HL-60/S4 treated with retinoic acid at 250 ng/mL for 4 days and 3 days (cell line): ENCODE data around the gene FAM53A.
"Not testable (repeated sequence)": the region's sequence is repeated elsewhere in the genome, so short reads cannot be mapped to it uniquely, and the experiment has no call there.

ENCODE experiments used
- in situ Hi-C: fragments of 300-500 bp; cut with MboI; formaldehyde crosslinking; loops from 2 replicates; pipeline ENCODE4 v1.7.0; 2022; ENCODE audit warnings: low sequenced_read_pairs

FAM53A gene

DNA sequence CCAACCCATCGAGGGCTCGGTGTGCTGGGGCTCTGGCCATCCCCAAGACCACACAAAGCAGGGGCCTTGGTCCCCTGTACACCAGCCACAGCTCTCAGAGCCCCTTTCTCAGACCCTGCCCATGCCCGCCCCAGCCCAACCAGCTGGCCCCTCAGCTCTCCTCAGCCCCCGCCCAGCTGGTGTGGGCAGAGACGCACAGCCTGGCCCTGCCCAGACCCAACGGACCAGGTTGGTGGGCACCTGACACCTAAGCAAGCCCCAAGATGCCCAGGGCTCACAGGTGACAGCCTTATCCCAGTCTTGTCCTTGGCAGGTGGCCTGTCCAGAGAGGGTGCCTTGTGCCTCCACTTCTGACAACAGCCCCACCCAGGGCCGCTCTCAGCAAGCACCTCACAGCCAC lies 42.4 kb downstream of the FAM53A start:
- in situ Hi-C loops: no loop called here

DNA sequence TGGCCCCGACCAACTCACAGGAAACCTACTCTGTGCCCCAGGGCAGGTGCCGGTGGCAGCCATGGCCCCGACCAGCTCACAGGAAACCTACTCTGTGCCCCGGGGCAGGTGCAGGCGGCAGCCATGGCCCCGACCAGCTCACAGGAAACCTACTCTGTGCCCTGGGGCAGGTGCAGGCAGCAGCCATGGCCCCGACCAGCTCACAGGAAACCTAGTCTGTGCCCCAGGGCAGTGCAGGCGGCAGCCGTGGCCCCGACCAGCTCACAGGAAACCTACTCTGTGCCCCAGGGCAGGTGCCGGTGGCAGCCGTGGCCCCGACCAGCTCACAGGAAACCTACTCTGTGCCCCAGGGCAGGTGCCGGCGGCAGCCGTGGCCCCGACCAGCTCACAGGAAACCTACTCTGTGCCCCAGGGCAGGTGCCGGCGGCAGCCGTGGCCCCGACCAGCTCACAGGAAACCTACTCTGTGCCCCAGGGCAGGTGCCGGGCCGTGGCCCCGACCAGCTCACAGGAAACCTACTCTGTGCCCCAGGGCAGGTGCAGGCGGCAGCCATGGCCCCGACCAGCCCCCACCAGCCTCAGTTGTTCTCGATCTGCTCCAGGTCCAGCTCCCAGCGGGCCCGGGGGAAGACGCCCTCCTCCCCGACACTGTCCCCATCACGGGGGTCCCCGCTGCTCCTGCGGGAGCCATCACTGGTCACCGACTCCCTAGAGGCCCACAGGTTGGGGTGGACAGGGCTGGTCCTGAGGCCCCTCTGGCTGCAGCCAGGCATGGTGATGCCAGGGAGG lies 43.2 kb downstream of the FAM53A start:
- in situ Hi-C loops: not testable (repeated sequence)

DNA sequence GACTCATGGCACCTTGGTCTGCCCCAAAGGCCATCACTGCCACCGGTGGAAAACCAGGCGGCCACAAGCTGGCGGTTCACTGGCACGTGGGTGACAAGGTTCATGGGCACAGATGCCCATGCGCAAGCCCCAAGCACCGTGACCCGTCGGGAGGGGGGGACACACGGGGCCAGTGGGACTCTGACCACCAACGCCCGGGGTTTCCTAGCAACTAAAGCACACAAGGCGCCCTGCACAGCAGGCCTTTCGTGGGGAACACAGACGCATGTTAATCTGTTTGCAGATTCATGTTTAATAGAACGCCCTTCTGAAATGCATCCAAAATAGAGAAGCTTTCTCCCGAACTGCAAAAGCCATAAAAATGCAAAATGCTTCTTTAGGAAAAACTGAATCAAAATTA lies 43.9 kb downstream of the FAM53A start:
- in situ Hi-C loops: no loop called here

DNA sequence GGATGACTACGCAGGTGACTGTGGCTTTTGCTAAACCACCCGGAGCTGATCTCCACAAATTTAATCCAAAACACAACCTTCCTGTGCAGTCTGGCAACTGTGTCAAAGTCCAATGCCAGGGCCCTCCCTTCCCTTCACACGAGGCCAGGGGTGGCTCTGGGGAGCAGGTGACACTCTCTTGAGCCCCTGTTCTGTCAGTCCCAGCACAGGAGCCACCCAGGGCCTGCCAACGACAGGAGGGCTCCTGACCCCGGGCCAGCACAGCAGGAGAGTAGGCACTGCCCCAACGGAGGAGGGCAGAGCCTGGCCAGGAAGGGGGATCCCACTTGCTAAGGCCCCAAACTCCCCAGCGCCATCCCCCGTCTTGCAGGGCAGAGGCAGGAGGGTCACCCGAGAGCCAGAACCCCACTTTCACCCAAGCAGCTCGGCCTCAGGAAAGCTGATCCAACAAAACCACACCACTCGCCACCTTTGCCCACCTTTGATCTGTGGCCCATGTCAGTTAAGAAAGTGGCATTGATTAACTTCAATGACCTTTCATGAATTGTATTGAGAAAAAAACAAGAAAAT lies 44.7 kb downstream of the FAM53A start:
- in situ Hi-C loops: no loop called here

DNA sequence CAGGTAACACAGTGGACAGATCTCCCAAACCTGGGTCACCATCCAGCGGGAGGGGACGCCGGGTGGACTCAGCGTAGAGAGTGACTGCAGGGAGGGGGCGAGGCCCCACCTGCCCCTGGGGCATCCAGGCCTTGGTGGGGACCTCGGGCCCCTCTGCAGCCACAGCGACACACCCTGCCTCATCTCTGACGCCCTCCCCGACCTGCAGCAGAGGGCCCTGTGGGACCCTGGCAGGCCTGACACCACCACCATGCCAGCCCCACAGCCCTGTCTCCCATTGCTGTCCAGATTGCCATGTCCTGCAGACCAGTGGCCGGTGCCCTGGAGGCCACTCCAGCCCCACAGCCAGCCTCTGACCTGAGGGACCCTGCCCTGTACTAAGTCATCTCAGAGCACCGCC lies 45.2 kb downstream of the FAM53A start:
- in situ Hi-C loops: no loop called here

DNA sequence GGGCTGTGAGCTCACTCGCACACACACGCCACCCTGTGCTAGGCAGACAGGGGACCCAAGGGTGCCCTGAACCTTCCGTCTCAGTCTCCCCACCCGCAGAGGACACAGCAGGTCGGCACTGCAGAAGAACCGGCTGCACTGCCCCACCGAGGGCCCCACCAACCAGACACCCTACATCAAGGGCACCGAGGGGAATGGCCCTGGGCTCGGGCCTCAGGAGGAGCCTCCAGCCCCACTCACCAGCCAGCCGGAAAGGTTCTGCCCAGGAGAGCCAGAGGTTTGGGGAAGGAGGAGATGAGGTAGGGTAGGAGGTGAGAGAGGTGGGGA lies 45.9 kb downstream of the FAM53A start:
- in situ Hi-C loops: no loop called here

DNA sequence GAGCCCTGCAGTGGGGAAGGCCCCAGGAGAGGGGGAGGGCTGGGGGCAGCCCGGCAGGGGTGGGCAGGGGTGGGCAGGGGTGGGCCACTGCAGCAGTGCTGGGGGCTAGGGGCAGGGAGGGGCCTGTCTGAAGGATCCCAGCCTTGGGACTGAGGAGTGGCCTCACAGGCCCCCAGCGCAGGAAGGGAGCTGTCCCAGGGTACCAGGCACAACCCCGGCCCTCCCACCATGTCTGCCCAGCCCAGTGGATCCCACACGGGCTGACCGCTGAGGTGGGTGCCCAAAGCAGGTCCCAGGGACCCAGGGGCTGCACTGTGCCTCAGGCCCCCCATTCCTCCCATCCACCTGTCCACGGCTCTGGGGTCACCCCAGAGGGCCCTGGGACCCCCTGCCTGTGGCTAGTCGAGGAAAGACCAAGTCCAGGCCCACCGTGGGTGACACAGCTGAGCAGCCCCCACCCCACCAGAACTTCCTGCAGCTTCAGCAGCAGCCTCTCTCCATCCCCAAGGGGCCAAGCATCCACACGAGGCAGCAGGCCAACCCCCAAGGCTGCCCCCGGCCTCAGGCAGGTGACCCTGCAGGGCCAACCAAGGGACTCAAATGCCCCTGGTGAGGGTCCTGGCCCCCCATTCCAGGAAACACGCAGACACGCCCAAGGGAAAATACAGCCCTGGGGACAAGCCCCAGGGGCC lies 46.4 kb downstream of the FAM53A start:
- in situ Hi-C loops: no loop called here

DNA sequence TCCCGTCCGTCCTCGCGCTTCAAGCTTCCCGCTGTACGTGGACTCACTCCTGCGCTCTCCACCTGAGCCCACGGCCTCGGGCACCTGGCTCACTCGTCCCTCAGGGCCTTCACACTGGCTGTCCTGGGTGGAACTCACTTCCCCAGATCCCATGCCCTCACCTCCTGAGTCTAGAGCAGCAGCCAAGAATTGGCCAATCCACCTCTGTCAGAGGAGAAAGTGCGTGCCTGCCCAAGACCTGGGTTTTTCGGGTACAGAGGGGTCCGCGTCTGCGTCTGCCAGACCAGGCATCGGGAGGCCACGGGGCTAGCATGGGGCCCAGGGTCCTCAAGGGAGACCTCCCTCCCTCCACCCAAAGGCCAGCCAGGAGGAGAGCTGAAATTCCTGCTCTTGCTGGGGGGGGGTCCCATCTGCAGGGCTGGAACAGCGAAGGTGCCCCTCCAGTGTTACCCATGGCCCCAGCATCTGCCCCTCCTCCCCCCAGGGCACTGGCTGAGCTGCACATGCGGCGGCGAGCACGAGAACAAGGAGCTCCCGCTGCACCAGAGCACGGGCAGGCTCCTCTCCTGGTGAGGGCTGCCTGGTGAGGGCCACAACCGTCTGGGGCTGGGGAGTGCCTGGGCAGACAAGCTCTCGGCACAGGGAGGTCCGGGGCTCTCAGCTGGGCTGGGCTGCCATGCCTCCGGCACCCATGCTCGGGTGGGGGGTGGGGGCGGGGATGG lies 47.5 kb downstream of the FAM53A start:
- in situ Hi-C loops: no loop called here

DNA sequence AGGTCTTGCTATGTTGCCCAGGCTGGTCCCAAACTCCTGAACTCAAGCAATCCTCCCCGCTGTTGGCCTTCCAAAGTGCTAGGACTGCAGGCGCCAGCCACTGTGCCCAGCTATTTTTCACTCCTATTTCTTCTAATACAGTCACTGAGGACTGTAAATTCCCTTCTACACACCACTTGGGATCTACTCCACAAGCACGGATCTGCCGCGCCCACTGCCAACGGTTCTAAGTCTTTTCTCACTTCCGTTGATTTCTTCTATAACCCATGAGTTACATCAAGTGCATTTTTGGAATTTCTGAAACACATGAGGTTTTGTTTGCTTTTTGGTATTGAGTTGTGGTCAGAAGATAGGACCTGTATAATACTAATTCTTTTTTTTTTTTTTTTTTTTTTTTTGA lies 48.6 kb downstream of the FAM53A start:
- in situ Hi-C loops: no loop called here

DNA sequence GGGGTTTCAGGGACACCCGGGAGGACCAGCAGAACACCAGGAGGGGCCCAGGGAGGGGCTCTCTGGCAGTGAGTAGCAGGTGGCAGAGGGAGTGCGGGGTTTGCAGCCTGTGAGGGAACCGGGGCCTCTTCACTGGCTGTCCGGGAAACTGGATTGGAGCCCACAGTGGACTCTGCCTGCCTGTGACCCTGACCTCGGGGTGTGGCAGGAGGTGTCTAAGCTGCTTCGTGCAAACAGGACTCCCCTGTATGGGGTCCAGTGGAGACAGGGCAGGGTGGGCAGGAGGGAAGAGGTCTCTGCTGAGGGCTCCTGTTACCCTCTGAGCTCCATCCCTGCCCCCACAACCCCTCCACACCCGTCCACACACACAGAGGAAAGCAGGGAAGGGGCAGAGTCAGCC lies 50.1 kb downstream of the FAM53A start:
- in situ Hi-C loops: no loop called here

DNA sequence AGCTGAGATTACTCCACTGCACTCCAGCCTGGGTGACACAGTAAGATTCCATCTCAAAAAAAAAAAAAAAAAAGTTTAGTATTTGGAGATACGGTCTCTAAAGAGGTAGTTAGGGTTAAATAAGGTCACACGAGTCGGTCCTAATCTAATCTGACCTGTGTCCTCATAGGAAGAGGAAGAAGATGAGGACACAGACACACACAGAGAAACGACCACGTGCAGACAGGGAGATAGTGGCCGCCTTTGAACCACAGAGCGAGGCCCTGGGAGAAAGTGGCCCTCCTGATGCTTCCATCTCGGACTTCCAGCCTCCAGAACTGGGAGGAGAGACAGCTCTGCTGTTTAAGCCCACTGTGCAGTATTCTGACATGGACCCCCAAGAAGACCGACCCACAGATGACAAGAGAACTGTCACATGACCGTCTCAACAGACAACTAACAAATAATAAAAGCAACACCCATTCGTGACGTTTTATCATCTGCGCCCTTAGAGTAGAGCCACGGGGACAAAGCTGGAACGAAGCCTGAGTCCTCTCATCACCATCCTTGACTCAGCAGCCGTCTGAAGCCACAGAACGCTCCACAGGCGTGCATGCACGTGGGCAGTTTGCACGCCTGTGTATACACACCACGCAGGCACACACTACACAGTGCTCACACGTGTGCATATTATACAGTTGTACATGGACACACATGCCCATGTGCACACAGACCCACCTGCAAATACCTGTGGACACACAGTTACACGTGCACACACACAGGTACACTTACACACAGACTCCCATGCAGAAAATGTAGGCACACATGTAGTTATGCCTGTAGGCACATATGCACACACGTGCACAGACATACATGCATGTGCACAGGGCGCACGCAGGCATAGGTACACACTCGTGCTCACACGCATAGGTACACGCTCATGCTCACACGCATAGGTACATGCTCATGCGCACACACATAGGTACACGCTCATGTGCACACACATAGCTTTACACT lies 51.7 kb downstream of the FAM53A start:
- in situ Hi-C loops: no loop called here

DNA sequence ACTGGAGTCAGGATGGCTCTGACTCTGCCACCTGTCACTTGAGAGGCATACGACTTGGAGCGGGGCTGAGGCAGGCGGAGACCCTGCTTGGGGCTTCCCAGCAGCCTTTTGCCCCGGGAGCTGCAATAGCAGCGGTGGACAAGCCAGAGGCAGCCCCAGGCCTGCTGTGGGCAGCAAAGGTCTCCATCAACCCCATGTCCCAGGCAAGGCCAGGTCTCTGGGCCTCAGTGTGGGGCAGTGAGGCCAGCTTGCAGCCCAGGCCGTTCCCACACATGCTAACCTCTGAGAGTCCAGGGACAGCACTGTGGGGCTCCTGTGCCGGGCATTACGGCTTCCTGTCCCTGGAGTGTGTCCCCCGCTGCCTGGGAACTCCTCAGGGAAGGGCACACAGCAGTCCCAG lies 53.0 kb downstream of the FAM53A start:
- in situ Hi-C loops: no loop called here

DNA sequence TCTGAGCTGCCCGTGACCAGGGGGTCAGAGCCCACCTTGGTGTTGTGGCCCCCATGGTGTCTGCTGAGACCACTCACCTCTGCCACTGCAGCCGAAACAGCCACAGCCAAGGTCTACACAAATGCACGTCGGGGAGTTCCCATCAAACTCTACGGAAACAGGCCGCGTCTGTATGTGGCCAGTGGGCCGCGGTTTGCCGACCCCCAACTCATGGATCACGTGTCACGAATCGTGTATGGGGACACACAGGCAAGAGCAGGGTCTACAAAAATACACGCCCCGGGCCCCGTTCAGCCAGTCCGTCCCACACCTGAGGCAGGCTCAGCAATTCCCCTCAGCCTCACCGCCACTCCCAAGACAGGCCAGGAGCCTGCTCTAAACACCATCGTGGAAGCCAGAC lies 53.8 kb downstream of the FAM53A start:
- in situ Hi-C loops: no loop called here

DNA sequence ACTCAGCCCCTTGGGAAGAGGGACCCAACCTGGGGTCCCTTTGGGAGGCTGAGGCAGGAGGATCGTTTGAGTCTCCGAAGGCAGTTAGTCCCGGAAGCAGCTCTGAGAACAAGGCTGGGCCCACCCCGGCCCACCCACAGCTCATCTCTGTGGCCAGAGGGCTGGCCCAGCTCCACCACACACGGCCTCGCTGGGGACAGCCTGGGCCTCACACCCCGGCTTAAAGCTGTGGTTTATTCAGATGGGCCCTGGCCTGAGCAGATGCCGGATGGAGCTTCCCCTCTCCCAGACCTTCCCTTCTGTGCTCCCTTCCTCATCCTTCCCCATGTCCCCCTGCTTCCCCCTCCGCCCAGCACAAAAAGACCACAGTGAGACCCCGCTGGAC lies 54.4 kb downstream of the FAM53A start:
- in situ Hi-C loops: no loop called here

DNA sequence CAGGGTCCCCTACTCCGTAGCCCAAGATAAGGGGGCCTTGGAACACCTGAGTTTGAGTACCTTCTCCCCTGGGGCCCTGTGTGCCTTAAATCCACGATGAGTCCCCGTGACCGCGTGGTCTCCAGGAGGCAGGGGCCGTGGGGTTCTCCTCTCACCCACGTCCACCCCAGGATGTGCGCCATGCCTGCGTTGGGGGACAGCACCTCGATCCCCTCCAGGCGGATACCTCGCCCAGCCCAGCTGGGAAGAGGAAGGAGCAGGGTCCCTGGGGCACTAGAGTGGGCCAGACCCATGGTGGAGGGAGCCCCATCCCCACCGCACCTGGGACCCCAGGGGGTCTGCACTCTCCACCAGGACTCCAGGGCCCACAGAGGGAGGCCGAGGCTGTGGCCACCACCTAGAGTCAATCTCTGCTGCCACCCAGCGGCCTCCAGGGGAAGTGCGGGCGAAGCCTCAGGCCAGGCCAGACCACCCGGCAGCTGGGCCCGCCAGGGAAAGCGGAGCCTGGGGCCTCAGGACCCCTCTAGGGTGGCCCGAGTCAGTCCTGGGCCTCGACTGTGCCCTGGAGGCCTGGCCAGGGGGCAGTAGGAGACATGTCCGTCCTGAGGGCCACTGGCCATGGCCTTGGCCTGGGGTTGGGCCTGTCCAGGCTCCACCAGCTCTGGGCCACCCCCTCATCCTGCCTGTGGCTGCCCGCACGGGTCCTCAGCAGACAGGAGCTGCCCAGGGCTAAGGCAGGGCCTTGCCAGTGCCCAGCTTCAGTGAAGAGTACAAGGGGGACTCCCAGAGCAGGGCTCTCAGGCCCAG lies 55.0 kb downstream of the FAM53A start:
- in situ Hi-C loops: no loop called here

DNA sequence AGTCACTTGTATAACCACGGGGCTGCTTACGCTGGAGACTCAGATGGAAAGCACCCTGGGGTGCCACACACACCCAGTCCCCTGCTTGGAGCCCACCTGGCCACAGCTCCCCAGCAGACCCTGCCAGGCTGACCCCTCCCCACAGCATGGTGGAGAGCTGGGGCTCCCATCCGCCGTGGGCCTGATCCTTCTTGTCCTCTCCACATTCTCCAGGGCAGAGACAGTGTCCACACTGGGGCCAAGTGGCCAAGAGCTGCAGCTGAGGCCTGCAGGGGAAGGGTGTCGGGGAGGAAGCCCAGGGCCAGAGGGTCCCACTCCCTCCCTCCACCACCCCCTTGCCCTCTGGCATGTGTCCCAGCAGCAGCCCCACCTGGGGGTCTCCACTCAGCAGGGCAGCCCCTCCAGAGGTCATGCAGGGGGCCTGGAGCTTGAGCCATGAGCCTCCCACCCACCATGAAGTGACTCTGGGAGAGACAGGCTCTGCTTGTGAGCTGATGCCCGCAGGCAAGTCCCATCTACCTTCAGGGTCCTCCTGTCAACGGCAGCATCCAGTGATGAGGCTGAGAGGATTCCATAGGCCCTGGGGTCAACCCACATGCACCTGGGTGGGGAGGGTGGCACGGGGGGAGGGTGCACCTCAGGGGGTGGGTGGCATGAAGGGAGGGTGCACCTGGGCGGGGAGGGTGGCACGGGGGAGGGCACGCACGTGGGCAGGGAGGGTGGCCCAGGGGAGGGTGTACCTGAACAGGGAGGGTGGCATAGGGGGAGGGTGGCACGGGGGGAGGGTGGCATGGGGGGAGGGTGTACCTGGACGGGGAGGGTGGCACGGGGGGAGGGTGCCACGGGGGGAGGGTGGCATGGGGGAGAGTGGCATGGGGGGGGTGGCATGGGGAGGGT lies 56.4 kb downstream of the FAM53A start:
- in situ Hi-C loops: no loop called here

DNA sequence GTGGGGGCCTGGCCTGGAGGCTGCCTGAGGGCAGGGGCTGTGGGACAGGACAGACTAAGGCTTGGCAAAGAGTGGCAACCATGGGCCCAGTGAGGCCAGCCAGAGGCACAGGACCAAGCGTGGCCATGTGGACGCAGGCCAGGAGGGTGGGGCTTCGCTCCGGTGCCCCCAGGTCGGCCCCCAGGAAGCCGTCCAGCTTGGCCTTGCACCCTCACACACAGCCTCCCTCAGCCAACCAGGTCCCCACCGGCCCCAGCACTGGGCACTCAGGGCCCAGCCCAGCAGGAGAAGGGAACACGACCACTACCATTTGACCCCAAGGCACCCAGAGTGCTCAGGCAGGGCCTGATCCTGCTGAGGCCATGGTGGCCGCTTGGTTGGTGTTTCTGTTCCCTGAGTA lies 57.2 kb downstream of the FAM53A start:
- in situ Hi-C loops: no loop called here

DNA sequence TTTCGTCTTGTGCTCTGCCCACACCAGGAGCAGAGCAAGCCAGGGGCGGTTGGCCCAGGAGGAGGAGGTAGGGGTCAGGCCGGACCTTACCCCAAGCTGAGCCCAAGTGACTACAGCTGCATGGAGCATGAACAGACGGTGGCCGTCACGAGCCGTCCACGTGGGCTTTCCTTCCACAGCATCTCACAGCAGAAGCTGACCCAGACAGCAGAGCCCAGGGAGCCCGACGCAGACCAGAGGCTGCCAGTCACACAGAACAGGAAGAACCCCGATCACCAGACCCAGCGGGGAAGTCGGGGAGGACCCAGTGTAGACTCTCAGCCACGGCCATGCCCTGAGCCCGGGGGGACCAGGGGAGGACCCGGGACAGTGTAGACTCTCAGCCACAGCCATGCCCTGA lies 58.0 kb downstream of the FAM53A start:
- in situ Hi-C loops: no loop called here

DNA sequence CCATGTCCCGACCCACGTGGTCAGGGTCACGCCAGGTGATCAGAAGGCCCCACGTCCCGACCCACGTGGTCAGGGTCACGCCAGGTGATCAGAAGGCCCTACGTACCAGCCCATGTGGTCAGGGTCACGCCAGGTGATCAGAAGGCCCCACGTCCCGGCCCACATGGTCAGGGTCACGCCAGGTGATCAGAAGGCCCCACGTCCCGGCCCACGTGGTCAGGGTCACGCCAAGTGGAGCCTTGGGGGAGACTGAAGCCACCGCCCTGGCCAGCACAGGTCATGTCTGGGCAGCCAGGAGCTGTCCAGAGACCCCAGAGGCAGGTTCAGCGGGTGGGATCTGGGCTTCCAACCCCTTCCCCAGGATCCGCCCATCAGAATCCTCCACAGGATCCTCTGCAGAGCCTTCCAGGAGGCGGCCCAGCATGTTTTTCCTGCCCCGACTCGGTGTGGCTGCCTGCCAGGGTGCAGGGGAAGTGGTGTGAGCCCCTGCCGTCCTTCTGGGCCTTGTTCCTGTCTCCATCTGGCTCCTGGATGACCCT lies 58.4 kb downstream of the FAM53A start:
- in situ Hi-C loops: no loop called here
